ENCODE measurements around the gene REC114.

Gene REC114

DNA sequence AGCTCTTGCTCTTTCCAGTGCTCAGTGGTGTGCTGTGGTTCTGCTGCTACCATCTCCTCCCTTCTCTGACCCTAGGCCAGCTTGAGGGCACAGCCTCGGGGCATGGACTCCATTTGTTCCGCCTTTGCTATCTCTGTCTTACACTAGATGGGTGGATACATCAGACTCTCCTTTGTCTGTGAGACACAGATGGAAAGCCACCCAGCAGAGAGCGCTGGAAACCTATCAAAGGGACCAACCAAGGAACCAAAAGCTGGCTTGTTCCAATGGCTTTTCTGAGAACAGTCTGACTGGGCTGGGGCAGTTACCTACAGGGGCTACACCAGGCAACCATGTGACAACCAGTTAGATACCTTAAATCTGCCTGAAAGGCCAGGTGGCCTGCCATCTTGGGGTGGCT lies 126.4 kb downstream of the REC114 start:
- Mint-ChIP-seq H3K27ac (peak overlapping the region; percentile 44), H3K27me3 (ENCODE audit: low read depth, poor library complexity) (no peaks in the 10 kb centered on the region), H3K4me3 (no peak overlapping the region), H3K4me1 (peaks cover 93% of the 10 kb centered on the region), H3K9me3 (no peaks in the 10 kb centered on the region), H3K36me3 (ENCODE audit: low read depth) (peaks cover 53% of the 10 kb centered on the region)
- no peak for TF ChIP-seq CTCF (IDR thresholded peaks at IDR 0.05)
- DNase-seq: no peak

GRCh38 chr15:73570355-73571032 lies 127.5 kb downstream of the REC114 start:
- H3K4me1 Mint-ChIP-seq: peaks cover 82% of the 10 kb centered on the region
- H3K9me3 Mint-ChIP-seq: no peaks in the 10 kb centered on the region
- H3K36me3 Mint-ChIP-seq (ENCODE audit: low read depth): peaks cover 55% of the 10 kb centered on the region
- no peak for DNase-seq
- H3K27ac Mint-ChIP-seq: peak overlapping the region; percentile 4
- H3K4me3 Mint-ChIP-seq: no peak overlapping the region
- H3K27me3 Mint-ChIP-seq (ENCODE audit: low read depth, poor library complexity): no peaks in the 10 kb centered on the region
- no peak for TF ChIP-seq CTCF (IDR thresholded peaks at IDR 0.05)

DNA sequence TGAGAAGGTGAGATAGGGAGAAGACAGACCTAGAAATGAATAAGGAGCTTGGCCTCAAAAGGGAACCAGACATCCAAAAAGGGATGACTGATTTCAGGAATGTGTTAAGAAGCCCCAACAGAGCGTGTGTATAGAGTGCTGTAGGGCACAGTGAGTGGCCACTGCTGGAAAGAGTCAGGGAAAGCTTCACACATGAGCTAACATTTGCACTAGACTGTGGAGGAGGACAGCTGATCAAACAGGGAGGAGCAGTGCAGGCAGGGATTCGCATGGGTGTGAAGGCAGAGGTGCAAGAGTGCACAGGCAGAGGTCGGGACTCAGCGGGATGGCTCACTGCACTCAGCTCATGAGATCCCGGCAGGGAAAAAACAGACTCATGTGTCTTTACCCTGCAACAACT lies 128.4 kb downstream of the REC114 start:
- Mint-ChIP-seq H3K36me3 (ENCODE audit: low read depth) (peaks cover 63% of the 10 kb centered on the region), H3K27ac (peak overlapping the region; percentile 79), H3K27me3 (ENCODE audit: low read depth, poor library complexity) (no peaks in the 10 kb centered on the region), H3K4me3 (peak overlapping the region; percentile 33), H3K4me1 (peaks cover 73% of the 10 kb centered on the region), H3K9me3 (no peaks in the 10 kb centered on the region)
- peak; percentile 47 for DNase-seq
- no peak for TF ChIP-seq CTCF (IDR thresholded peaks at IDR 0.05)

GRCh38 chr15:73572296-73572695 lies 129.3 kb downstream of the REC114 start:
- TF ChIP-seq CTCF (IDR thresholded peaks at IDR 0.05): no peak
- Mint-ChIP-seq H3K27ac (peak overlapping the region; percentile 79), H3K4me3 (no peak overlapping the region), H3K4me1 (peaks cover 71% of the 10 kb centered on the region), H3K9me3 (no peaks in the 10 kb centered on the region), H3K27me3 (ENCODE audit: low read depth, poor library complexity) (no peaks in the 10 kb centered on the region), H3K36me3 (ENCODE audit: low read depth) (peaks cover 69% of the 10 kb centered on the region)
- DNase-seq: no peak

DNA sequence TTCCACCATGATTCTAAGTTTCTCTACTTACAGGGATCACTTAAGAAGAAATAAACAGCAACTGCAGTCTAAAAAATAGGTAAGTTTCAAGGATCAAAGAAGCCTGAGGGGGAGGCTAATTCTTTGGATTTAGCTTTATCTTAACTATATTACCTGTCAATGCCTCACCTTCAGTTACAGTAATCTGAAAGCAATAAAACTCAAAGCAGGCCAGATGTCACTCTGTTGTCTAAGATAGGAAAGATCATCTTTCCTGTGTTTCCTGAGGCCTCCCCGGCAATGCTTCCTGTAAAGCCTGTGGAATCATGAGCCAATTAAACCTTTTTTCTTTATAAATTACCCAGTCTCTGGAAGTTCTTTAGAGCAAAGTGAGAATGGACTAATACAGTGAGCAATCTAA lies 130.1 kb downstream of the REC114 start:
- H3K9me3 Mint-ChIP-seq: no peaks in the 10 kb centered on the region
- peaks cover 73% of the 10 kb centered on the region for H3K36me3 Mint-ChIP-seq (ENCODE audit: low read depth)
- DNase-seq: no peak

More for the DNA sequence above, 130.1 kb downstream of the REC114 start:
- Mint-ChIP-seq H3K27me3 (ENCODE audit: low read depth, poor library complexity) (no peaks in the 10 kb centered on the region), H3K27ac (peak overlapping the region; percentile 86), H3K4me3 (no peak overlapping the region), H3K4me1 (peaks cover 73% of the 10 kb centered on the region)
- no peak for TF ChIP-seq CTCF (IDR thresholded peaks at IDR 0.05)

All from nephron progenitor cell (in vitro differentiated cells).